ENCODE measurements around the gene FAM131A. TPM values are rescaled to one million over a fixed set of nuclear protein-coding genes. Genes with fewer than 3 reads are reported as not detected.

FAM131A gene
- total and polyA plus RNA-seq, 4 donors = 0.81 to 5.7 (median 2.7) TPM

DNA sequence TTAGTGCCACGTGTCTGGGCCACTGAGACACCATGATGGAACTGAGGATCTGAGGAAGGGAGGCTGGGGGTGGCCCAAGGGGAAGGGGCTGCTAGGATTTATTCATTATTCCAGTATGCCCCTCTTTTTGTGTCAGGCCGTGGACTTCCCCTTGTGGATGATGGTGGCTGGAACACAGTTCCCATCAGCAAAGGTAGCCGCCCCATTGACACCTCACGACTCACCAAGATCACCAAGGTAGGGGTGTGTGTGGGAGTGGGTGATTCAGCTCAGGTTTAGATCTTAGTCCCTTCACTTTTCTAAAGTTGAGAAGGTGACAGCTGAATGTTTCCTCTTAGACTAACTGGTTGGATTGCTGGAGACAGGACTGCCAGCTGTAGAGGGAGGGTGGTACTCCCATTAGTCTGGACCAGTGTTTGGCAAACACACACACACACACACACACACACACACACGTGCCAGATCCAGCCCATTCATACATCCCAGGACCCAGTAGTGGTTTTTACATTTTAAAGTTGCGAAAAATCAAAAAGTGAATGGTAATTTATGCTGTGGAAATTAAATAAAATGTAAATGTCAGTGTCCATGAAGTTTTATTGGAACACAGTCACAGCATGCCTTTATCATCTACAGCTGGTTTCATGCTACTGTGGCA, 11.6 kb upstream of the FAM131A start:
- no peaks in the 10 kb centered on the region for H3K9me3 ChIP-seq (ENCODE audit: control insufficient read depth in 4 of 4, low read length in 3 of 4)
- H3K9ac ChIP-seq (ENCODE audit: low read depth in 1 of 2, low read length in 2 of 2) = no peak overlapping the region
- peaks cover 8 to 24% (median 20%) of the 10 kb centered on the region in 4 donors for H3K4me1 ChIP-seq (ENCODE audit: control insufficient read depth in 4 of 4, insufficient read depth in 4 of 4, low read length in 3 of 4)
- no peak for DNase-seq (ENCODE audit: low spot score)
- H3K36me3 ChIP-seq (ENCODE audit: control insufficient read depth in 4 of 4, insufficient read depth in 3 of 4, low read depth in 1 of 4, low read length in 3 of 4) = peaks cover 53 to 96% (median 88%) of the 10 kb centered on the region in 4 donors
- H3K4me3 ChIP-seq (ENCODE audit: low read depth in 1 of 3, low read length in 3 of 3) = no peak overlapping the region
- no peak overlapping the region for H3K27ac ChIP-seq (ENCODE audit: low read depth in 1 of 2, low read length in 2 of 2)
- TF ChIP-seq SP1 (IDR thresholded peaks at IDR 0.05) (no peak), GABPA (IDR thresholded peaks at IDR 0.05 in 1 of 2, conservative IDR thresholded peaks at IDR 0.05 in 1 of 2) (no peak), JUND (IDR thresholded peaks at IDR 0.05) (no peak), YY1 (IDR thresholded peaks at IDR 0.05) (no peak)
- TF ChIP-seq, protein P1, sequence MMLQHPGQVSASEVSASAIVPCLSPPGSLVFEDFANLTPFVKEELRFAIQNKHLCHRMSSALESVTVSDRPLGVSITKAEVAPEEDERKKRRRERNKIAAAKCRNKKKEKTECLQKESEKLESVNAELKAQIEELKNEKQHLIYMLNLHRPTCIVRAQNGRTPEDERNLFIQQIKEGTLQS (IDR thresholded peaks at IDR 0.05) = no peak
- TF ChIP-seq, protein P2, sequence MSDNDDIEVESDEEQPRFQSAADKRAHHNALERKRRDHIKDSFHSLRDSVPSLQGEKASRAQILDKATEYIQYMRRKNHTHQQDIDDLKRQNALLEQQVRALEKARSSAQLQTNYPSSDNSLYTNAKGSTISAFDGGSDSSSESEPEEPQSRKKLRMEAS (IDR thresholded peaks at IDR 0.05) = no peak
- TF ChIP-seq, protein P3, sequence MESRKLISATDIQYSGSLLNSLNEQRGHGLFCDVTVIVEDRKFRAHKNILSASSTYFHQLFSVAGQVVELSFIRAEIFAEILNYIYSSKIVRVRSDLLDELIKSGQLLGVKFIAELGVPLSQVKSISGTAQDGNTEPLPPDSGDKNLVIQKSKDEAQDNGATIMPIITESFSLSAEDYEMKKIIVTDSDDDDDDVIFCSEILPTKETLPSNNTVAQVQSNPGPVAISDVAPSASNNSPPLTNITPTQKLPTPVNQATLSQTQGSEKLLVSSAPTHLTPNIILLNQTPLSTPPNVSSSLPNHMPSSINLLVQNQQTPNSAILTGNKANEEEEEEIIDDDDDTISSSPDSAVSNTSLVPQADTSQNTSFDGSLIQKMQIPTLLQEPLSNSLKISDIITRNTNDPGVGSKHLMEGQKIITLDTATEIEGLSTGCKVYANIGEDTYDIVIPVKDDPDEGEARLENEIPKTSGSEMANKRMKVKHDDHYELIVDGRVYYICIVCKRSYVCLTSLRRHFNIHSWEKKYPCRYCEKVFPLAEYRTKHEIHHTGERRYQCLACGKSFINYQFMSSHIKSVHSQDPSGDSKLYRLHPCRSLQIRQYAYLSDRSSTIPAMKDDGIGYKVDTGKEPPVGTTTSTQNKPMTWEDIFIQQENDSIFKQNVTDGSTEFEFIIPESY (IDR thresholded peaks at IDR 0.05) = no peak
- no peaks in the 10 kb centered on the region for H3K27me3 ChIP-seq (ENCODE audit: control insufficient read depth in 4 of 4, insufficient read depth in 4 of 4, low read length in 3 of 4)
- WGBS = 83% methylated on average over 6 of the region's 6 CpGs

DNA sequence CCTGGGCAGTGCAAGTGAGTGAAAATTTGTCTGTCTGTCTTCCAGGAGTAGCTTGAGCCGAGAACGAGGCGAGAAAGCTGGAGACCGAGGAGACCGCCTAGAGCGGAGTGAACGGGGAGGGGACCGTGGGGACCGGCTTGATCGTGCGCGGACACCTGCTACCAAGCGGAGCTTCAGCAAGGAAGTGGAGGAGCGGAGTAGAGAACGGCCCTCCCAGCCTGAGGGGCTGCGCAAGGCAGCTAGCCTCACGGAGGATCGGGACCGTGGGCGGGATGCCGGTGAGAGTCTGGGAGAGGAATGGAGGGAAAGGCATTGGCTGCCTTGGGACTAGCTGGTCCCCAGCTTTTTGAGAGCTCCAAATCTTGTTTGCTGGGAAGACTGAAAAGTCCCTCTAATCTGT, 10.2 kb upstream of the FAM131A start:
- no peak for DNase-seq (ENCODE audit: low spot score)
- Histone ChIP-seq H3K9me3 (ENCODE audit: control insufficient read depth in 4 of 4, low read length in 3 of 4) (no peaks in the 10 kb centered on the region), H3K4me3 (ENCODE audit: low read depth in 1 of 3, low read length in 3 of 3) (no peak overlapping the region), H3K36me3 (ENCODE audit: control insufficient read depth in 4 of 4, insufficient read depth in 3 of 4, low read depth in 1 of 4, low read length in 3 of 4) (peaks cover 53 to 96% (median 88%) of the 10 kb centered on the region in 4 donors), H3K9ac (ENCODE audit: low read depth in 1 of 2, low read length in 2 of 2) (no peak overlapping the region), H3K4me1 (ENCODE audit: control insufficient read depth in 4 of 4, insufficient read depth in 4 of 4, low read length in 3 of 4) (peaks cover 0 to 11% (median 7%) of the 10 kb centered on the region in 4 donors), H3K27me3 (ENCODE audit: control insufficient read depth in 4 of 4, insufficient read depth in 4 of 4, low read length in 3 of 4) (no peaks in the 10 kb centered on the region), H3K27ac (ENCODE audit: low read depth in 1 of 2, low read length in 2 of 2) (no peak overlapping the region)
- TF ChIP-seq TAF1 (conservative IDR thresholded peaks at IDR 0.05) (no peak), YY1 (IDR thresholded peaks at IDR 0.05) (no peak), FOXA1 (IDR thresholded peaks at IDR 0.05) (no peak), GABPA (IDR thresholded peaks at IDR 0.05 in 1 of 2, conservative IDR thresholded peaks at IDR 0.05 in 1 of 2) (no peak), HNF4A (conservative IDR thresholded peaks at IDR 0.05) (no peak), RAD21 (IDR thresholded peaks at IDR 0.05) (no peak), EGR1 (IDR thresholded peaks at IDR 0.05; ENCODE audit: low read depth in 2 of 2) (no peak), NR2F2 (IDR thresholded peaks at IDR 0.05) (no peak)
- TF ChIP-seq, protein P1 (IDR thresholded peaks at IDR 0.05) = no peak
- WGBS = 98% methylated on average over 21 of the region's 21 CpGs

DNA sequence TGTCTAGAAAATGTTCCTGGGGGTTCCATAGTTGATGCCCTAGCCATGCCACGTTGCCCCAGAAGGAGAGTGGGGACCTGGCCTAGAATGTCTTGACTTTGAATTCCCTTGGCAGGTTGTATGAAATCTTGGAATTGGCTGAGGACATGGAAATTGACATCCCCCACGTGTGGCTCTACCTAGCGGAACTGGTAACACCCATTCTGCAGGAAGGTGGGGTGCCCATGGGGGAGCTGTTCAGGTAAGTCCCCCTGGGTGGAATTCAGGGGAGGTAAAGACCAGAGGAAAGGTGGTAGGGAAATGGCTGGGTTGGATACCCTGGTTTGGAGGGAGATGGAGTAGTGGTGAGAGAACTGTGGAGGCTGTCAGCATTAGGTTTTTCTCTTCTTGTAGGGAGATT, 8.9 kb upstream of the FAM131A start:
- H3K27me3 ChIP-seq (ENCODE audit: control insufficient read depth in 4 of 4, insufficient read depth in 4 of 4, low read length in 3 of 4) = no peaks in the 10 kb centered on the region
- 46% methylated on average over 3 of the region's 3 CpGs for WGBS
- H3K9ac ChIP-seq (ENCODE audit: low read depth in 1 of 2, low read length in 2 of 2) = no peak overlapping the region
- H3K9me3 ChIP-seq (ENCODE audit: control insufficient read depth in 4 of 4, low read length in 3 of 4) = no peaks in the 10 kb centered on the region
- TF ChIP-seq, protein P3 (IDR thresholded peaks at IDR 0.05) = no peak
- TF ChIP-seq HNF4G (IDR thresholded peaks at IDR 0.05) = no peak
- no peak for TF ChIP-seq NR2F2 (IDR thresholded peaks at IDR 0.05)
- TF ChIP-seq, protein P2 (IDR thresholded peaks at IDR 0.05) = no peak
- TF ChIP-seq SP1 (IDR thresholded peaks at IDR 0.05) = no peak
- no peak for TF ChIP-seq FOXA2 (IDR thresholded peaks at IDR 0.05)
- TF ChIP-seq RAD21 (IDR thresholded peaks at IDR 0.05) = no peak
- no peak for TF ChIP-seq JUND (IDR thresholded peaks at IDR 0.05)
- TF ChIP-seq EGR1 (IDR thresholded peaks at IDR 0.05; ENCODE audit: low read depth in 2 of 2) = no peak
- no peak overlapping the region for H3K4me3 ChIP-seq (ENCODE audit: low read depth in 1 of 3, low read length in 3 of 3)
- no peak for DNase-seq (ENCODE audit: low spot score)
- no peak overlapping the region for H3K27ac ChIP-seq (ENCODE audit: low read depth in 1 of 2, low read length in 2 of 2)
- H3K4me1 ChIP-seq (ENCODE audit: control insufficient read depth in 4 of 4, insufficient read depth in 4 of 4, low read length in 3 of 4) = no peaks in the 10 kb centered on the region
- H3K36me3 ChIP-seq (ENCODE audit: control insufficient read depth in 4 of 4, insufficient read depth in 3 of 4, low read depth in 1 of 4, low read length in 3 of 4) = peaks cover 44 to 96% (median 88%) of the 10 kb centered on the region in 4 donors
